HG03060 (cell line): ENCODE results near the gene MACROD2.

Experiments used
- ATAC-seq: cut with Tn5 transposase; IDR thresholded peaks from one replicate; pipeline ENCODE4 v1.9.1; 2021; ENCODE audit warnings: low read depth, moderate number of reproducible peaks; ENCODE audit not compliant: unreplicated experiment

MACROD2 gene

GRCh38 chr20:15603978-15604805, 1608.9 kb downstream of the MACROD2 start:
- ATAC-seq = no peak

- no peak for ATAC-seq
Observed at GRCh38 chr20:15609921-15610320, 1614.6 kb downstream of the MACROD2 start.

- ATAC-seq = no peak
Observed at GRCh38 chr20:15610787-15611186, 1615.5 kb downstream of the MACROD2 start.

GRCh38 chr20:15611541-15611940, 1616.2 kb downstream of the MACROD2 start:
- no peak for ATAC-seq

GRCh38 chr20:15612198-15612597, 1616.9 kb downstream of the MACROD2 start:
- ATAC-seq = no peak

GRCh38 chr20:15612769-15613168, 1617.5 kb downstream of the MACROD2 start:
- no peak for ATAC-seq

- ATAC-seq = no peak
Observed at GRCh38 chr20:15613530-15613929, 1618.2 kb downstream of the MACROD2 start.

GRCh38 chr20:15616626-15617025, 1621.3 kb downstream of the MACROD2 start:
- ATAC-seq = no peak

- no peak for ATAC-seq
Observed at GRCh38 chr20:15618110-15618509, 1622.8 kb downstream of the MACROD2 start.

GRCh38 chr20:15618912-15619311, 1623.6 kb downstream of the MACROD2 start:
- ATAC-seq = no peak

GRCh38 chr20:15619341-15619740, 1624.0 kb downstream of the MACROD2 start:
- no peak for ATAC-seq

- no peak for ATAC-seq
Observed at GRCh38 chr20:15619816-15620215, 1624.5 kb downstream of the MACROD2 start.

GRCh38 chr20:15622368-15622767, 1627.1 kb downstream of the MACROD2 start:
- no peak for ATAC-seq

- no peak for ATAC-seq
Observed at GRCh38 chr20:15623215-15623614, 1627.9 kb downstream of the MACROD2 start.

GRCh38 chr20:15625981-15626380, 1630.7 kb downstream of the MACROD2 start:
- no peak for ATAC-seq

- no peak for ATAC-seq
Observed at GRCh38 chr20:15627089-15627488, 1631.8 kb downstream of the MACROD2 start.

GRCh38 chr20:15627501-15627903, 1632.2 kb downstream of the MACROD2 start:
- ATAC-seq = no peak

- no peak for ATAC-seq
Observed at GRCh38 chr20:15628851-15629353, 1633.6 kb downstream of the MACROD2 start.

- no peak for ATAC-seq
Observed at GRCh38 chr20:15630360-15630759, 1635.0 kb downstream of the MACROD2 start.

- no peak for ATAC-seq
Observed at GRCh38 chr20:15632680-15633079, 1637.4 kb downstream of the MACROD2 start.

GRCh38 chr20:15634102-15634501, 1638.8 kb downstream of the MACROD2 start:
- ATAC-seq = no peak

- ATAC-seq = no peak
Observed at GRCh38 chr20:15637546-15637945, 1642.2 kb downstream of the MACROD2 start.
